Panc1 (cell line): ENCODE results near the gene XYLT1. TPM values are rescaled to one million over a fixed set of nuclear protein-coding genes. Genes with fewer than 3 reads are reported as not detected.

Experiments
- ATAC-seq: fragments of 200-7000 bp; cut with Tn5 transposase; 2 replicates; pipeline ENCODE4 v1.9.1; 2020; ENCODE audit warnings: mild to moderate bottlenecking, moderate library complexity
- BruUV-seq: library from RNA; stranded (reverse); fragments of 400-500 nt; replicated peaks from 2 replicates; lab custom pipeline; 2021; lab: Mats Ljungman, UMichigan
- CTCF ChIA-PET: fragments of 300-600 bp; sonication (Branson Sonifier 250); formaldehyde crosslinking; loops from one replicate; lab custom pipeline; 2022; ENCODE audit warnings: antibody characterized with exemption; lab: Charles Lee
- POLR2A ChIA-PET: fragments of 300-600 bp; sonication (Branson Sonifier 250); formaldehyde crosslinking; loops from one replicate; lab custom pipeline; 2022; ENCODE audit warnings: antibody characterized with exemption; lab: Charles Lee
- DNase-seq: peaks from one replicate; pipeline ENCODE4 v3.0.0-alpha.2; 2010; ENCODE audit warnings: low read depth, low spot score
- H3K27ac ChIP-seq: 2 replicates; pipeline ENCODE4 v1.5.1; 2011; ENCODE audit warnings: mild to moderate bottlenecking, low read length, inconsistent platforms
- H3K27me3 ChIP-seq: fragments of 200-500 bp; sonication (Bioruptor generic); 2 replicates; pipeline ENCODE4 v1.6.0; 2014; ENCODE audit warnings: low read length, inconsistent platforms; ENCODE audit not compliant: control insufficient read depth, insufficient read depth
- H3K36me3 ChIP-seq: fragments of 200-500 bp; sonication (Bioruptor generic); 2 replicates; pipeline ENCODE4 v1.5.1; 2014; ENCODE audit warnings: inconsistent platforms, mild to moderate bottlenecking, low read length, moderate library complexity; ENCODE audit not compliant: control insufficient read depth, insufficient read depth
- H3K4me1 ChIP-seq: 2 replicates; pipeline ENCODE4 v1.5.1; 2011; ENCODE audit warnings: inconsistent platforms, mild to moderate bottlenecking, low read length, moderate library complexity; ENCODE audit not compliant: control insufficient read depth, insufficient read depth
- H3K4me3 ChIP-seq, 2 experiments: 2 replicates each; pipeline ENCODE4 v1.5.1; 2011 to 2012; ENCODE audit warnings: low read depth in 2 of 2, low read length in 2 of 2, mild to moderate bottlenecking in 2 of 2, inconsistent platforms in 1 of 2, moderate library complexity in 1 of 2
- H3K9me3 ChIP-seq: fragments of 200-500 bp; sonication (Bioruptor generic); 2 replicates; pipeline ENCODE4 v1.5.1; 2014; ENCODE audit warnings: low read depth, mild to moderate bottlenecking, inconsistent platforms, low read length, moderate library complexity; ENCODE audit not compliant: control insufficient read depth, insufficient read depth
- CTCF ChIP-seq: fragments of 450-650 bp; IDR thresholded peaks from 2 replicates; pipeline ENCODE4 v1.5.1; 2017; ENCODE audit warnings: mild to moderate bottlenecking
- POLR2AphosphoS5 ChIP-seq: IDR thresholded peaks from 2 replicates; pipeline ENCODE4 v1.6.1; 2012; ENCODE audit warnings: mild to moderate bottlenecking, low read depth, low read length, moderate library complexity
- REST ChIP-seq, 2 experiments: IDR thresholded peaks; 2 replicates each; pipeline ENCODE4 v1.6.1; 2011 to 2012; ENCODE audit warnings: low read depth in 2 of 2, control low read depth in 1 of 2, low read length in 1 of 2, mild to moderate bottlenecking in 1 of 2, moderate library complexity in 1 of 2; ENCODE audit not compliant: insufficient read depth in 1 of 2
- SIN3A ChIP-seq: IDR thresholded peaks from 2 replicates; pipeline ENCODE4 v1.6.1; 2012; ENCODE audit warnings: low read depth, mild to moderate bottlenecking, low read length, moderate library complexity, borderline replicate concordance; ENCODE audit not compliant: insufficient read depth
- TCF7L2 ChIP-seq: IDR thresholded peaks from 2 replicates; pipeline ENCODE4 v1.6.1; 2011; ENCODE audit warnings: mild to moderate bottlenecking, low read depth, low read length, inconsistent platforms
- in situ Hi-C: cut with HindIII; loops from 2 replicates; pipeline ENCODE4 v1.10.0; 2016; ENCODE audit warnings: low sequenced_read_pairs, low pct_unique_long_range_greater_than_20kb
- intact Hi-C: fragments of 100-400 bp; cut with micrococcal nuclease; formaldehyde crosslinking; loops from one replicate; pipeline ENCODE4 v1.10.0; 2022; ENCODE audit not compliant: unreplicated experiment
- total RNA-seq: library from RNA; stranded (reverse); gene quantifications from one replicate; pipeline ENCODE4 v1.2.1, GENCODE V29; 2021; ENCODE audit not compliant: unreplicated experiment

The XYLT1 gene
- total RNA-seq, 1 experiment from 2014 or later = 0.62 TPM

- no TSS peak for BruUV-seq
- intact Hi-C loops (no loop called here), in situ Hi-C loops (no loop called here)
- no peak for DNase-seq
- TF ChIP-seq POLR2AphosphoS5 = no peak
- TF ChIP-seq SIN3A = no peak
- TF ChIP-seq TCF7L2 = no peak
- no peak for TF ChIP-seq REST (IDR thresholded peaks at IDR 0.05; ENCODE audit: insufficient read depth in 1 of 2, low read depth in 2 of 2, low read length in 1 of 2)
- no peak for TF ChIP-seq CTCF
- ATAC-seq = no peak
- POLR2A ChIA-PET = no interaction called here
- peaks cover 2% of the 10 kb centered on the region; the same call in 1 of the 2 replicates for H3K27me3 ChIP-seq
- H3K4me3 ChIP-seq = no peak overlapping the region
- no peak overlapping the region for H3K27ac ChIP-seq
- H3K4me1 ChIP-seq = no peaks in the 10 kb centered on the region
- H3K9me3 ChIP-seq = no peaks in the 10 kb centered on the region
- no peaks in the 10 kb centered on the region for H3K36me3 ChIP-seq
- CTCF ChIA-PET = no interaction called here
Measured at GRCh38 chr16:17342031-17342430, 128.7 kb downstream of the XYLT1 start.

DNA sequence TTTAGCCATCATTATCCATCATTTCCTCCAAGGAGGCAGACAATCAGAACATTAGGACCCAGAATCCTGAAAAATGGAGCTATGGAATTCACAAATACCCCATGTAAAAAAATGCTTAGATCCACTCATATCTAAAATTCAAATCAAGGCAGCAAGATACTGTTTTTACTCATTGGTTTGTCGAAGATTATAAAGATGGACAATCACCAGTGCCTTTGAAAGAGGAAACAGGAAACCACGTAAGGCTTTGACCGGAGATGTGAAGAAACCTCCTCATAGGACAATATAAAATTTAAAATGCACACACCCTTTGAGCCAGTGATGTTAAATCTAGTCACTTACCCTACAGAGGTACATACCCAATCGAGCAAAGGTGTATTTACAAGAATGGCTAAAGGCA, 130.0 kb downstream of the XYLT1 start:
- no peak for TF ChIP-seq SIN3A
- no peak for TF ChIP-seq POLR2AphosphoS5
- no peak for TF ChIP-seq TCF7L2
- no peak for TF ChIP-seq CTCF
- TF ChIP-seq REST (IDR thresholded peaks at IDR 0.05; ENCODE audit: insufficient read depth in 1 of 2, low read depth in 2 of 2, low read length in 1 of 2) = no peak
- intact Hi-C loops = no loop called here
- H3K27me3 ChIP-seq = peaks cover 2% of the 10 kb centered on the region; the same call in 1 of the 2 replicates
- no peaks in the 10 kb centered on the region for H3K9me3 ChIP-seq
- ChIA-PET POLR2A (no interaction called here), CTCF (no interaction called here)
- no peaks in the 10 kb centered on the region for H3K36me3 ChIP-seq
- no TSS peak for BruUV-seq
- H3K4me1 ChIP-seq = no peaks in the 10 kb centered on the region
- no peak overlapping the region for H3K27ac ChIP-seq
- ATAC-seq (no peak), DNase-seq (no peak)
- in situ Hi-C loops = no loop called here
- no peak overlapping the region for H3K4me3 ChIP-seq
